GM18867 (cell line): ENCODE data around the gene SLAMF8.
A peak's percentile ranks its signal among the peaks of the same experiment; 100 is the strongest.

Experiments
- ATAC-seq: cut with Tn5 transposase; IDR thresholded peaks from one replicate; pipeline ENCODE4 v1.9.1; 2021; ENCODE audit warnings: mild to moderate bottlenecking, moderate library complexity; ENCODE audit not compliant: unreplicated experiment

Gene SLAMF8

GRCh38 chr1:159845751-159846629, 19.3 kb downstream of the SLAMF8 start:
- ATAC-seq: no peak

GRCh38 chr1:159847231-159847630, 20.6 kb downstream of the SLAMF8 start:
- no peak for ATAC-seq

GRCh38 chr1:159848326-159848725, 21.7 kb downstream of the SLAMF8 start:
- no peak for ATAC-seq

- ATAC-seq: no peak
These were observed 23.1 kb downstream of the SLAMF8 start for GRCh38 chr1:159849626-159850366.

GRCh38 chr1:159851407-159851806, 24.7 kb downstream of the SLAMF8 start:
- ATAC-seq: no peak

GRCh38 chr1:159853417-159854115, 26.9 kb downstream of the SLAMF8 start:
- ATAC-seq: no peak

- ATAC-seq: no peak
These were observed 27.5 kb downstream of the SLAMF8 start for GRCh38 chr1:159854116-159854692.

- peak; percentile 90 for ATAC-seq
These were observed 28.1 kb downstream of the SLAMF8 start for GRCh38 chr1:159854693-159855192.

GRCh38 chr1:159855709-159856108, 29.0 kb downstream of the SLAMF8 start:
- ATAC-seq: no peak

- no peak for ATAC-seq
These were observed 29.9 kb downstream of the SLAMF8 start for GRCh38 chr1:159856576-159856975.

- ATAC-seq: no peak
These were observed 31.2 kb downstream of the SLAMF8 start for GRCh38 chr1:159857889-159858288.

- no peak for ATAC-seq
These were observed 33.2 kb downstream of the SLAMF8 start for GRCh38 chr1:159859767-159860322.

GRCh38 chr1:159860456-159860855, 33.8 kb downstream of the SLAMF8 start:
- ATAC-seq: no peak

- no peak for ATAC-seq
These were observed 34.5 kb downstream of the SLAMF8 start for GRCh38 chr1:159861218-159861617.

GRCh38 chr1:159862031-159862430, 35.4 kb downstream of the SLAMF8 start:
- no peak for ATAC-seq

GRCh38 chr1:159862557-159862956, 35.9 kb downstream of the SLAMF8 start, which contains the start of gene VSIG8:
Gene VSIG8 (minus strand): TSS chr1:159862657. CDS start chr1:159862521, 136 bp downstream.
- no peak for ATAC-seq

- no peak for ATAC-seq
These were observed 37.6 kb downstream of the SLAMF8 start for GRCh38 chr1:159864262-159864661.

GRCh38 chr1:159866066-159866465, 39.4 kb downstream of the SLAMF8 start:
- ATAC-seq: no peak

GRCh38 chr1:159866905-159867663, 40.4 kb downstream of the SLAMF8 start:
- no peak for ATAC-seq

- no peak for ATAC-seq
These were observed 41.0 kb downstream of the SLAMF8 start for GRCh38 chr1:159867664-159868026.
